ENCODE results near the gene ADAMTS16.
"Not testable (repeated sequence)": the region's sequence is repeated elsewhere in the genome, so short reads cannot be mapped to it uniquely, and the experiment has no call there.

Gene ADAMTS16

DNA sequence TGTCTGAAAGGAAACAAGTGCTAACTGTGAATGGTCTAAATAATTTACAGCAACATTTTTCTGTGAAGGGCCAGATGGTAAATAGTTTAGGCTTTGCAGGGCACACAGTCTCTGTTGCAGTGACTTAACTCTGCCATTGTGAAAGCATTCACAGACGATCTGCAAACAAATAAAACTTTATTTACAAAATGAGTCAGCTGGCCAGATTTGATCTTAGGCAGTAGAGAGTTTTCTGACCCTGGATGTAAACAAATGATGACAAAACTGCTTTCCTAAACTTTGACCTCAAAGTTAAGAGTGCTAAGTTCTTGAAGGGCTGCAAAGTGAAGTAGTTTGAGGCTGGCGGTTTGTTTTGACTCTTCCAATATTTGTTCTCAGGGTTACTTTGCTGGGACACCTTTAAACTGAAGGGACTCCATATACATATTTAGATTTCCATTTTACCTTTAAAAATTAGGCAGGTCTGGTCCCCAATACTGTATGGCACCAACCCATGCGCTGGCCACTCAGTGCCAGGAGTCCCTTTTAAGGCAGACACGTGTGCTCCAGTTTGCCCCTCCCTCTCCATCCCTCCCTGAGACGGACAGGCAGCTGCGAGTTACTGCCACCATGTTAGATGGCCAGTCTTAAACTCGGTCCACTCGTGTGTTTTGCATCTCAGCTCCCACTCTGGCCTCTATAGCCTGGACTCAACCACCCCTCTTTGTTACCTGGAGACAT, 4.0 kb upstream of the ADAMTS16 start:
- Histone ChIP-seq H3K9ac (ENCODE audit: low read length) (no peak overlapping the region), H3K4me2 (ENCODE audit: low read length) (no peak overlapping the region), H4K20me1 (ENCODE audit: insufficient read depth, low read length) (no peaks in the 10 kb centered on the region), H3K4me1 (ENCODE audit: insufficient read depth, low read length, severe bottlenecking) (no peaks in the 10 kb centered on the region), H3K27ac (ENCODE audit: low read depth, low read length, poor library complexity, severe bottlenecking) (no peak overlapping the region), H3F3A (ENCODE audit: insufficient read depth, low read length) (no peaks in the 10 kb centered on the region), H2AFZ (ENCODE audit: low read length) (no peak overlapping the region), H3K27me3 (ENCODE audit: insufficient read depth, low read length) (0 out of 2 replicates have a peak, but pooled peaks cover 4% of the 10 kb centered on the region), H3K9me3 (ENCODE audit: low read length) (no peaks in the 10 kb centered on the region), H3K9me2 (ENCODE audit: low read depth, low read length) (no peaks in the 10 kb centered on the region), H3K4me3 (ENCODE audit: low read depth, low read length, poor library complexity, severe bottlenecking) (no peak overlapping the region), H3K79me2 (ENCODE audit: insufficient read depth, low read length) (no peaks in the 10 kb centered on the region), H3K36me3 (ENCODE audit: insufficient read depth, low read length) (no peaks in the 10 kb centered on the region)
- TF ChIP-seq EZH2 (IDR thresholded peaks at IDR 0.05; ENCODE audit: borderline replicate concordance, low read length), result no peak

DNA sequence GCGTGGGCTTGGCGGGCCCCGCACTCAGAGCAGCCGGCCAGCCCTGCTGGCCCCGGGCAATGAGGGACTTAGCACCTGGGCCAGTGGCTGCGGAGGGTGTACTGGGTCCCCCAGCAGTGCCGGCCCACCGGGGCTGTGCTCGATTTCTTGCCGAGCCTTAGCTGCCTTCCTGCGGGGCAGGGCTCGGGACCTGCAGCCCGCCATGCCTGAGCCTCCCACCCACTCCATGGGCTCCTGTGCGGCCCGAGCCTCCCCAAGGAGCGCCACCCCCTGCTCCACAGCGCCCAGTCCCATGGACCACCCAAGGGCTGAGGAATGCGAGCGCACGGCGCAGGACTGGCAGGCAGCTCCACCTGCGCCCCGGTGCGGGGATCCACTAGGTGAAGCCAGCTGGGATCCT, 2.3 kb upstream of the ADAMTS16 start:
- H2AFZ ChIP-seq (ENCODE audit: low read length); H3K4me2 ChIP-seq (ENCODE audit: low read length); H3K9me2 ChIP-seq (ENCODE audit: low read depth, low read length): not testable (repeated sequence)

DNA sequence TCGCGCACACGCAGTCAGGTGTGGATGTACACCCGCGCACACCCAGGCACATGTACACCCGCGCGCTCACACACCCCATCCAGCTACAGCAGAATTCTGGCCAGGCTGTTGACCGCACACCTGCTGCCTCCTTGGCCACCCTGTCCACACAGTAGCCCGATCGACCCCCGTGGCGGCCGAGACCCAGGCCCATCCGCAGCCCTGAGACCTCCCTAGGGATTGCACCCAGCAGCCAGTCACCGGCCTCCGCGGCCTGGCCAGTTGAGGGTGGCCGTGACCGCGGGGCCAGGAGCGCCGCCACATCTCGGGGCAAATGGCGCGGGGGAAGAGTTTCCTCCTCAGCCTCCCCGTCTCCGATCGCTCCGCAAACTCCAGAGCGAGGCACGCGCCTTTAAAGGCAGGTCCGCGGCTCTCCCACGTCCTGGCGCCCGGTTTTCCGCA, 774 bp upstream of the ADAMTS16 start:
- no peaks in the 10 kb centered on the region for H4K20me1 ChIP-seq (ENCODE audit: insufficient read depth, low read length)
- H3K4me2 ChIP-seq (ENCODE audit: low read length), result no peak overlapping the region
- no peak overlapping the region for H3K4me3 ChIP-seq (ENCODE audit: low read depth, low read length, poor library complexity, severe bottlenecking)
- H3K9me2 ChIP-seq (ENCODE audit: low read depth, low read length), result no peaks in the 10 kb centered on the region
- H3K9ac ChIP-seq (ENCODE audit: low read length), result no peak overlapping the region
- H3K27ac ChIP-seq (ENCODE audit: low read depth, low read length, poor library complexity, severe bottlenecking), result no peak overlapping the region
- H3F3A ChIP-seq (ENCODE audit: insufficient read depth, low read length), result no peaks in the 10 kb centered on the region
- no peaks in the 10 kb centered on the region for H3K9me3 ChIP-seq (ENCODE audit: low read length)
- TF ChIP-seq EZH2 (IDR thresholded peaks at IDR 0.05; ENCODE audit: borderline replicate concordance, low read length), result no peak
- TF ChIP-seq, protein P1, sequence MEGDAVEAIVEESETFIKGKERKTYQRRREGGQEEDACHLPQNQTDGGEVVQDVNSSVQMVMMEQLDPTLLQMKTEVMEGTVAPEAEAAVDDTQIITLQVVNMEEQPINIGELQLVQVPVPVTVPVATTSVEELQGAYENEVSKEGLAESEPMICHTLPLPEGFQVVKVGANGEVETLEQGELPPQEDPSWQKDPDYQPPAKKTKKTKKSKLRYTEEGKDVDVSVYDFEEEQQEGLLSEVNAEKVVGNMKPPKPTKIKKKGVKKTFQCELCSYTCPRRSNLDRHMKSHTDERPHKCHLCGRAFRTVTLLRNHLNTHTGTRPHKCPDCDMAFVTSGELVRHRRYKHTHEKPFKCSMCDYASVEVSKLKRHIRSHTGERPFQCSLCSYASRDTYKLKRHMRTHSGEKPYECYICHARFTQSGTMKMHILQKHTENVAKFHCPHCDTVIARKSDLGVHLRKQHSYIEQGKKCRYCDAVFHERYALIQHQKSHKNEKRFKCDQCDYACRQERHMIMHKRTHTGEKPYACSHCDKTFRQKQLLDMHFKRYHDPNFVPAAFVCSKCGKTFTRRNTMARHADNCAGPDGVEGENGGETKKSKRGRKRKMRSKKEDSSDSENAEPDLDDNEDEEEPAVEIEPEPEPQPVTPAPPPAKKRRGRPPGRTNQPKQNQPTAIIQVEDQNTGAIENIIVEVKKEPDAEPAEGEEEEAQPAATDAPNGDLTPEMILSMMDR (IDR thresholded peaks at IDR 0.05; ENCODE audit: low read length), result no peak
- H3K79me2 ChIP-seq (ENCODE audit: insufficient read depth, low read length), result no peaks in the 10 kb centered on the region
- no peaks in the 10 kb centered on the region for H3K4me1 ChIP-seq (ENCODE audit: insufficient read depth, low read length, severe bottlenecking)
- no peaks in the 10 kb centered on the region for H3K36me3 ChIP-seq (ENCODE audit: insufficient read depth, low read length)
- peaks cover 5% of the 10 kb centered on the region; the same call in 1 of the 2 replicates for H3K27me3 ChIP-seq (ENCODE audit: insufficient read depth, low read length)
- H2AFZ ChIP-seq (ENCODE audit: low read length), result no peak overlapping the region

More for the DNA sequence above, 2.3 kb upstream of the ADAMTS16 start:
- not testable (repeated sequence) for H3K4me1 ChIP-seq (ENCODE audit: insufficient read depth, low read length, severe bottlenecking); H4K20me1 ChIP-seq (ENCODE audit: insufficient read depth, low read length); H3K9me3 ChIP-seq (ENCODE audit: low read length); H3K4me3 ChIP-seq (ENCODE audit: low read depth, low read length, poor library complexity, severe bottlenecking); H3K9ac ChIP-seq (ENCODE audit: low read length); H3K27me3 ChIP-seq (ENCODE audit: insufficient read depth, low read length); H3F3A ChIP-seq (ENCODE audit: insufficient read depth, low read length); H3K79me2 ChIP-seq (ENCODE audit: insufficient read depth, low read length); H3K36me3 ChIP-seq (ENCODE audit: insufficient read depth, low read length); H3K27ac ChIP-seq (ENCODE audit: low read depth, low read length, poor library complexity, severe bottlenecking)

DNA sequence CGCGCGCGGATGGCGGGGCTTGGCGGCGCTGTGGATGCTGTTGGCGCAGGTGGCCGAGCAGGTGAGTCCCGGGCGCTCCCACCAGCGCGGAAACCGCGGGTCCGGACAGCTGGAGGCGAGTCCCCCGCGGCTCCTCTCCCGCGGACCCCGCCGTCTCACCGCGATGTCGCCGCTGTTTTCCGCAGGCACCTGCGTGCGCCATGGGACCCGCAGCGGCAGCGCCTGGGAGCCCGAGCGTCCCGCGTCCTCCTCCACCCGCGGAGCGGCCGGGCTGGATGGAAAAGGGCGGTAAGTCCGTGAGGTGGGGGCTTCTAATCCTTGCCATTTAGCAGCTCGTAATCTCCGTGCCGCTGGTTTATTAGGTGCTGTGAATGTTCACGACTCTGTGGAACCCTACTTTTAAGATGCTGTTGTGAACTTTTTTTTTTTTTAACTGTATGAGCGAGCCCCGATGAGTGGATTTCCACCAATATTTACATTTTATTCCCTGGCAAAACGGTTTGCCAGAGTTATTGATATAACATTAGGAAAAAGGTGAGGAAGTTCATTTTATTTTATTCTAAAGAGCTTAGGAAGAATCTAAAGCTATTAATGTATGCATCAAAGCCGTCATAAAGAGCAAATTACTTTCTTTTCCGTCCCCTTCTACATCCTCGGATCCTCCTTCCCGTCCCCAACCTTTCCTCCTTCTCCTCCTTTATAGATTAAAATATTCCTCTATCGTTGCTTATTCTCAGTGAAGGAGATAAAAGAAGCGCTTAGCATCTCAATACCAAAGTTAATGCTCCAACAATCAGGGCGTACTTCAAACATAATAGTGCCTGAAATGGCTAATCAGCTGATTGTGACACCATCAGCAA, 579 bp downstream of the ADAMTS16 start:
- peaks cover 5% of the 10 kb centered on the region; the same call in 1 of the 2 replicates for H3K27me3 ChIP-seq (ENCODE audit: insufficient read depth, low read length)
- no peaks in the 10 kb centered on the region for H3K4me1 ChIP-seq (ENCODE audit: insufficient read depth, low read length, severe bottlenecking)
- no peak overlapping the region for H3K4me2 ChIP-seq (ENCODE audit: low read length)
- no peak overlapping the region for H3K9ac ChIP-seq (ENCODE audit: low read length)
- no peaks in the 10 kb centered on the region for H3K36me3 ChIP-seq (ENCODE audit: insufficient read depth, low read length)
- no peak for TF ChIP-seq EZH2 (IDR thresholded peaks at IDR 0.05; ENCODE audit: borderline replicate concordance, low read length)
- TF ChIP-seq, protein P1 (IDR thresholded peaks at IDR 0.05; ENCODE audit: low read length), result no peak
- no peaks in the 10 kb centered on the region for H4K20me1 ChIP-seq (ENCODE audit: insufficient read depth, low read length)
- H3K27ac ChIP-seq (ENCODE audit: low read depth, low read length, poor library complexity, severe bottlenecking), result no peak overlapping the region
- H3K4me3 ChIP-seq (ENCODE audit: low read depth, low read length, poor library complexity, severe bottlenecking), result no peak overlapping the region
- H2AFZ ChIP-seq (ENCODE audit: low read length), result no peak overlapping the region
- no peaks in the 10 kb centered on the region for H3F3A ChIP-seq (ENCODE audit: insufficient read depth, low read length)
- H3K79me2 ChIP-seq (ENCODE audit: insufficient read depth, low read length), result no peaks in the 10 kb centered on the region
- no peaks in the 10 kb centered on the region for H3K9me3 ChIP-seq (ENCODE audit: low read length)
- H3K9me2 ChIP-seq (ENCODE audit: low read depth, low read length), result no peaks in the 10 kb centered on the region
